HepG2 (cell line): Measurements from ENCODE around the gene DSTYK. TPM values are rescaled to one million over a fixed set of nuclear protein-coding genes. Genes with fewer than 3 reads are reported as not detected.

Experiments used
- HDAC6 ChIP-seq: fragments of 200-600 bp; sonication (generic); IDR thresholded peaks from 2 replicates; pipeline ENCODE4 v1.7.0; 2017; ENCODE audit warnings: mild to moderate bottlenecking, antibody characterized with exemption, low read length, low read depth
- KDM2A ChIP-seq: sonication (generic); formaldehyde crosslinking; IDR thresholded peaks from 2 replicates; pipeline ENCODE4 v1.4.0; 2020; ENCODE audit warnings: low read depth, missing genetic modification reagents, borderline replicate concordance
- MAFF ChIP-seq: IDR thresholded peaks from 2 replicates; pipeline ENCODE4 v1.6.1; 2011; ENCODE audit warnings: low read depth, low read length, improper control_type of control experiment
- RFXAP ChIP-seq: sonication (generic); formaldehyde crosslinking; IDR thresholded peaks from 2 replicates; pipeline ENCODE4 v1.4.0; 2020; ENCODE audit warnings: missing genetic modification reagents, borderline replicate concordance
- SIX1 ChIP-seq: sonication (generic); formaldehyde crosslinking; IDR thresholded peaks from 2 replicates; pipeline ENCODE4 v1.4.0; 2020; ENCODE audit warnings: missing genetic modification reagents, borderline replicate concordance
- TBX2 ChIP-seq: sonication (generic); formaldehyde crosslinking; IDR thresholded peaks from 2 replicates; pipeline ENCODE4 v1.5.0; 2020; ENCODE audit warnings: missing genetic modification reagents, mild to moderate bottlenecking, borderline replicate concordance
- ZBTB43 ChIP-seq: sonication (generic); formaldehyde crosslinking; conservative IDR thresholded peaks from 2 replicates; pipeline ENCODE4 v1.4.0; 2020; ENCODE audit warnings: missing genetic modification reagents
- ZFP36L2 ChIP-seq: sonication (generic); formaldehyde crosslinking; IDR thresholded peaks from 2 replicates; pipeline ENCODE4 v1.4.0; 2020; ENCODE audit warnings: missing genetic modification reagents
- ZNF251 ChIP-seq: sonication (generic); formaldehyde crosslinking; IDR thresholded peaks from 2 replicates; pipeline ENCODE4 v1.9.0; 2021; ENCODE audit warnings: mild to moderate bottlenecking, missing genetic modification reagents
- ZNF263 ChIP-seq: sonication (generic); formaldehyde crosslinking; IDR thresholded peaks from 2 replicates; pipeline ENCODE4 v1.4.0; 2020; ENCODE audit warnings: missing genetic modification reagents
- ZNF292 ChIP-seq: sonication (generic); formaldehyde crosslinking; IDR thresholded peaks from 2 replicates; pipeline ENCODE4 v1.8.1; 2022; ENCODE audit warnings: mild to moderate bottlenecking, low read depth, missing genetic modification reagents, borderline replicate concordance
- ZNF598 ChIP-seq: sonication (generic); formaldehyde crosslinking; IDR thresholded peaks from 2 replicates; pipeline ENCODE4 v1.5.1; 2020; ENCODE audit warnings: mild to moderate bottlenecking, missing genetic modification reagents, borderline replicate concordance
- ZNF720 ChIP-seq: sonication (generic); formaldehyde crosslinking; IDR thresholded peaks from 2 replicates; pipeline ENCODE4 v1.4.0; 2020; ENCODE audit warnings: missing genetic modification reagents
- ZNF747 ChIP-seq: sonication (generic); formaldehyde crosslinking; IDR thresholded peaks from 2 replicates; pipeline ENCODE4 v1.8.1; 2023; ENCODE audit warnings: missing genetic modification reagents, mild to moderate bottlenecking, borderline replicate concordance
- ZNF773 ChIP-seq: sonication (generic); formaldehyde crosslinking; IDR thresholded peaks from 2 replicates; pipeline ENCODE4 v1.4.0; 2020; ENCODE audit warnings: missing genetic modification reagents, borderline replicate concordance
- ZNF841 ChIP-seq: sonication (generic); formaldehyde crosslinking; IDR thresholded peaks from 2 replicates; pipeline ENCODE4 v1.8.1; 2023; ENCODE audit warnings: missing genetic modification reagents, borderline replicate concordance
- ZZZ3 ChIP-seq: sonication (generic); formaldehyde crosslinking; IDR thresholded peaks from 2 replicates; pipeline ENCODE4 v1.4.0; 2020; ENCODE audit warnings: missing genetic modification reagents, mild to moderate bottlenecking, borderline replicate concordance
- polyA plus RNA-seq, 8 experiments: library from polyadenylated mRNA; depleted of rRNA in 3 of 8; stranded (reverse) in 7 of 8; unstranded in 1 of 8; fragments of >200 nt; fragmentation: Illumina TruSeq in 4 of 8; extraction: Trizol in 4 of 8; gene quantifications; 2 replicates each; pipeline versions ENCODE4 v1.2.1 to v1.2.3, GENCODE V29; 2011 to 2016; ENCODE audit warnings: low read depth in 4 of 8, missing spikeins in 1 of 8, mixed read lengths in 1 of 8; ENCODE audit not compliant: insufficient read depth in 1 of 8
- total RNA-seq, 5 experiments: library from RNA; depleted of rRNA; stranded (reverse); fragments of >200 nt; fragmentation: Illumina TruSeq; extraction: Trizol; gene quantifications; 2 replicates each; pipeline ENCODE4 v1.2.3, GENCODE V29; 2016; ENCODE audit warnings: low read depth in 1 of 5
- TF ChIP-seq, protein P1 (sequence below): sonication (generic); formaldehyde crosslinking; IDR thresholded peaks from 2 replicates; pipeline ENCODE4 v1.4.0; 2020; ENCODE audit warnings: missing genetic modification reagents
- TF ChIP-seq, protein P2 (sequence below): sonication (generic); formaldehyde crosslinking; conservative IDR thresholded peaks from 2 replicates; pipeline ENCODE4 v1.4.0; 2020; ENCODE audit warnings: missing genetic modification reagents
- TF ChIP-seq, protein P3 (sequence below): sonication (generic); formaldehyde crosslinking; IDR thresholded peaks from 2 replicates; pipeline ENCODE4 v1.4.0; 2020; ENCODE audit warnings: missing genetic modification reagents

Gene DSTYK
- total and polyA plus RNA-seq, 2 of the 13 experiments (the other 11 are each of a cell fraction or from before 2014, with no cell fraction given), result 2.6 to 4.8 TPM

DNA sequence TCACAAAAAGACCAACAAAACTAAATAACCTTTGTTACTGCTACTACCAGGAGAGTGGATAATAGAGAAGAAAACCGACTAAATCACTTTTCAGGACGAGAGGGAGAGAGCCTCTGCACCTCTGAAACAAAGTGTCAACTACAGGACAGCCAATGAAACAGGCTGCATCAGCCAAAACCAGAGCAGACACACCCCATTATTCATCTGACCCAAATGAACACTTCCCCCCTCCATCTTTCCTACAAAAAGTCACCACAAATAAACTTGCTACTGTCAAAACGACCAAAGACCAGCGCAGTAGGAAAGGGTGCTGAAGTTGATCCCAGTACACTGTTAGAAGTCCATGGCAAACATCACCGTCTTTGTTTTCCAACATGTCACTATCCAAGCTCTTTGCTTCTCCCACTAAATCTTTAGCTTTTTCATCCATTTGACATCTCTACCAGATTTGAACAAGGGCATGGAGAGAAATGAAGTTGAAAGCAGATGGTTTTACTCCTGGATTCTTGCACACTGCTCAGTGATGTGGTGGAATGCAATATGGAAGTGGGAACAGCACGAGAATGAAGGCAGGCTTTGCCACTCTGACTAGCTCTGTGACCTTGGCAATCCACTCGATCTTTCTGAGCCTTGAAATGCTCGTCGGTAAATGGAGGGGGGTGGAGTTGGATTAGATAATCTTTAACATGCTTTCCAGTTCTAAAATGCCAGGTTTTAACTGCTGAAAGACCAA is 20.5 kb downstream of the DSTYK start (continued):
- TF ChIP-seq, protein P1, sequence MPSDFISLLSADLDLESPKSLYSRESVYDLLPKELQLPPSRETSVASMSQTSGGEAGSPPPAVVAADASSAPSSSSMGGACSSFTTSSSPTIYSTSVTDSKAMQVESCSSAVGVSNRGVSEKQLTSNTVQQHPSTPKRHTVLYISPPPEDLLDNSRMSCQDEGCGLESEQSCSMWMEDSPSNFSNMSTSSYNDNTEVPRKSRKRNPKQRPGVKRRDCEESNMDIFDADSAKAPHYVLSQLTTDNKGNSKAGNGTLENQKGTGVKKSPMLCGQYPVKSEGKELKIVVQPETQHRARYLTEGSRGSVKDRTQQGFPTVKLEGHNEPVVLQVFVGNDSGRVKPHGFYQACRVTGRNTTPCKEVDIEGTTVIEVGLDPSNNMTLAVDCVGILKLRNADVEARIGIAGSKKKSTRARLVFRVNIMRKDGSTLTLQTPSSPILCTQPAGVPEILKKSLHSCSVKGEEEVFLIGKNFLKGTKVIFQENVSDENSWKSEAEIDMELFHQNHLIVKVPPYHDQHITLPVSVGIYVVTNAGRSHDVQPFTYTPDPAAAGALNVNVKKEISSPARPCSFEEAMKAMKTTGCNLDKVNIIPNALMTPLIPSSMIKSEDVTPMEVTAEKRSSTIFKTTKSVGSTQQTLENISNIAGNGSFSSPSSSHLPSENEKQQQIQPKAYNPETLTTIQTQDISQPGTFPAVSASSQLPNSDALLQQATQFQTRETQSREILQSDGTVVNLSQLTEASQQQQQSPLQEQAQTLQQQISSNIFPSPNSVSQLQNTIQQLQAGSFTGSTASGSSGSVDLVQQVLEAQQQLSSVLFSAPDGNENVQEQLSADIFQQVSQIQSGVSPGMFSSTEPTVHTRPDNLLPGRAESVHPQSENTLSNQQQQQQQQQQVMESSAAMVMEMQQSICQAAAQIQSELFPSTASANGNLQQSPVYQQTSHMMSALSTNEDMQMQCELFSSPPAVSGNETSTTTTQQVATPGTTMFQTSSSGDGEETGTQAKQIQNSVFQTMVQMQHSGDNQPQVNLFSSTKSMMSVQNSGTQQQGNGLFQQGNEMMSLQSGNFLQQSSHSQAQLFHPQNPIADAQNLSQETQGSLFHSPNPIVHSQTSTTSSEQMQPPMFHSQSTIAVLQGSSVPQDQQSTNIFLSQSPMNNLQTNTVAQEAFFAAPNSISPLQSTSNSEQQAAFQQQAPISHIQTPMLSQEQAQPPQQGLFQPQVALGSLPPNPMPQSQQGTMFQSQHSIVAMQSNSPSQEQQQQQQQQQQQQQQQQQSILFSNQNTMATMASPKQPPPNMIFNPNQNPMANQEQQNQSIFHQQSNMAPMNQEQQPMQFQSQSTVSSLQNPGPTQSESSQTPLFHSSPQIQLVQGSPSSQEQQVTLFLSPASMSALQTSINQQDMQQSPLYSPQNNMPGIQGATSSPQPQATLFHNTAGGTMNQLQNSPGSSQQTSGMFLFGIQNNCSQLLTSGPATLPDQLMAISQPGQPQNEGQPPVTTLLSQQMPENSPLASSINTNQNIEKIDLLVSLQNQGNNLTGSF (CRISPR knock-in tag), result no peak
- TF ChIP-seq ZFP36L2 (CRISPR knock-in tag) (no peak), ZNF841 (CRISPR knock-in tag) (no peak), ZNF747 (CRISPR knock-in tag) (no peak), SIX1 (no peak), ZNF263 (no peak), ZZZ3 (CRISPR knock-in tag) (no peak), ZBTB43 (CRISPR knock-in tag) (no peak), KDM2A (0 out of 2 replicates have a peak, but pooled peaks have one; percentile 21), HDAC6 (no peak), ZNF292 (CRISPR knock-in tag) (peak; percentile 73; the same call in 1 of the 2 replicates), TBX2 (CRISPR knock-in tag) (0 out of 2 replicates have a peak, but pooled peaks have one; percentile 13), MAFF (no peak), ZNF598 (no peak), ZNF720 (no peak), ZNF251 (CRISPR knock-in tag) (no peak), ZNF773 (CRISPR knock-in tag) (no peak), RFXAP (CRISPR knock-in tag) (no peak)
- TF ChIP-seq, protein P2, sequence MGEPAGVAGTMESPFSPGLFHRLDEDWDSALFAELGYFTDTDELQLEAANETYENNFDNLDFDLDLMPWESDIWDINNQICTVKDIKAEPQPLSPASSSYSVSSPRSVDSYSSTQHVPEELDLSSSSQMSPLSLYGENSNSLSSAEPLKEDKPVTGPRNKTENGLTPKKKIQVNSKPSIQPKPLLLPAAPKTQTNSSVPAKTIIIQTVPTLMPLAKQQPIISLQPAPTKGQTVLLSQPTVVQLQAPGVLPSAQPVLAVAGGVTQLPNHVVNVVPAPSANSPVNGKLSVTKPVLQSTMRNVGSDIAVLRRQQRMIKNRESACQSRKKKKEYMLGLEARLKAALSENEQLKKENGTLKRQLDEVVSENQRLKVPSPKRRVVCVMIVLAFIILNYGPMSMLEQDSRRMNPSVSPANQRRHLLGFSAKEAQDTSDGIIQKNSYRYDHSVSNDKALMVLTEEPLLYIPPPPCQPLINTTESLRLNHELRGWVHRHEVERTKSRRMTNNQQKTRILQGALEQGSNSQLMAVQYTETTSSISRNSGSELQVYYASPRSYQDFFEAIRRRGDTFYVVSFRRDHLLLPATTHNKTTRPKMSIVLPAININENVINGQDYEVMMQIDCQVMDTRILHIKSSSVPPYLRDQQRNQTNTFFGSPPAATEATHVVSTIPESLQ (CRISPR knock-in tag), result no peak
- TF ChIP-seq, protein P3, sequence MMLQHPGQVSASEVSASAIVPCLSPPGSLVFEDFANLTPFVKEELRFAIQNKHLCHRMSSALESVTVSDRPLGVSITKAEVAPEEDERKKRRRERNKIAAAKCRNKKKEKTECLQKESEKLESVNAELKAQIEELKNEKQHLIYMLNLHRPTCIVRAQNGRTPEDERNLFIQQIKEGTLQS, result no peak
